Ovary (tissue), 3 donors: ENCODE measurements around the gene EPB41L4B.

ENCODE experiments used
- POLR2A ChIP-seq: fragments of 450-650 bp; IDR thresholded peaks from one replicate; pipeline ENCODE4 v1.6.1; 2017; ENCODE audit warnings: antibody characterized with exemption, mild to moderate bottlenecking, moderate library complexity
- TF ChIP-seq, protein P1 (sequence below), 3 donors: fragments of 450-650 bp in 2 of 3; fragments of 200-600 bp in 1 of 3; IDR thresholded peaks; one replicate each; pipeline versions ENCODE4 v1.5.1 to v1.8.0; 2016 to 2022; ENCODE audit warnings: antibody characterized with exemption in 3 of 3, mild to moderate bottlenecking in 1 of 3
- donor health status: DM: no; HTN: no; CAD: no.

DNA sequence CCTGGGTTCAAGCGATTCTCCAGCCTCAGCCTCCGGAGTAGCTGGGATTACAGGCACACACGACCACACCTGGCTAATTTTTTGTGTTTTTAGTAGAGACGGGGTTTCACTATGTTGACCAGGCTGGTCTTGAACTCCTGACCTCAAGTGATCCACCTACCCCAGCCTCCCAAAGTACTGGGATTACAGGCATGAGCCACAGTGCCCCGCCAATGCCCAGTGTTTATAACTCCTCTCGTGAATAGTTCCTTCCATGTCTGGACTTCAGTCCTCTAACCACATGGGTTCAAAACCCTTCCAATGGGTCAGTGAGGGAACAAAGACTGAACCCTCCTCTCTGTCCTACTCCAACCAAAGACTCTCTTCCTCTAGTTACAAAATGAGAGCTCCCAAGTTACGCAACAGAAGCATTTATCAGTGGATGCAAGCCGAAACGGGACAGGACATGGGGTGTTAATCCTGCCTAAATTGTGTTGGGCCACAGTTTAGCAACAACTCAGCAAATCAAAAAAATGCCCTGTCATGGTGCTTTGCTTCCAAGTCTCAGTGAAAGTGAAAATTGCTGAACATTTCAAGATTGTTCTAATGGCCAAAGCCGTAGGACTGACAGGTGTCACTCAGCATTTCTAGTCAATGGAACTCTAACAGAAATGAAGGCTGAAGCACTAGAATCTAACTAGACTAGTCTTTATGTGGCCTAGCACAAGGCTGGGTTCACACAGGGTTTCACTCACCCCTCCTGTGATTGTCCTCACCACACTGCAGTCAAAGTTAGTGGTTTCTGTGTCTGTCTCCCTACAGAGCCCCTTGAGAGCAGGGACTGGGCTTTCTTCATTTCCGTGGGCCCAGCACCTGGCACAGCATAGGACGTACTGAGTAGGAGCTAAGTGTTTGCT, 197.9 kb downstream of the EPB41L4B start:
- TF ChIP-seq, protein P1, sequence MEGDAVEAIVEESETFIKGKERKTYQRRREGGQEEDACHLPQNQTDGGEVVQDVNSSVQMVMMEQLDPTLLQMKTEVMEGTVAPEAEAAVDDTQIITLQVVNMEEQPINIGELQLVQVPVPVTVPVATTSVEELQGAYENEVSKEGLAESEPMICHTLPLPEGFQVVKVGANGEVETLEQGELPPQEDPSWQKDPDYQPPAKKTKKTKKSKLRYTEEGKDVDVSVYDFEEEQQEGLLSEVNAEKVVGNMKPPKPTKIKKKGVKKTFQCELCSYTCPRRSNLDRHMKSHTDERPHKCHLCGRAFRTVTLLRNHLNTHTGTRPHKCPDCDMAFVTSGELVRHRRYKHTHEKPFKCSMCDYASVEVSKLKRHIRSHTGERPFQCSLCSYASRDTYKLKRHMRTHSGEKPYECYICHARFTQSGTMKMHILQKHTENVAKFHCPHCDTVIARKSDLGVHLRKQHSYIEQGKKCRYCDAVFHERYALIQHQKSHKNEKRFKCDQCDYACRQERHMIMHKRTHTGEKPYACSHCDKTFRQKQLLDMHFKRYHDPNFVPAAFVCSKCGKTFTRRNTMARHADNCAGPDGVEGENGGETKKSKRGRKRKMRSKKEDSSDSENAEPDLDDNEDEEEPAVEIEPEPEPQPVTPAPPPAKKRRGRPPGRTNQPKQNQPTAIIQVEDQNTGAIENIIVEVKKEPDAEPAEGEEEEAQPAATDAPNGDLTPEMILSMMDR (IDR thresholded peaks at IDR 0.05) = no peak
- no peak for TF ChIP-seq POLR2A
